IMR-90 (cell line): Measurements from ENCODE around the gene RER1. TPM values are rescaled to one million over a fixed set of nuclear protein-coding genes. Genes with fewer than 3 reads are reported as not detected.

Source experiments
- ATAC-seq: fragments of 200-7000 bp; cut with Tn5 transposase; 2 replicates; pipeline ENCODE4 v1.9.1; 2020; ENCODE audit warnings: low read depth, mild to moderate bottlenecking, moderate library complexity
- BruUV-seq: library from RNA; stranded (reverse); fragments of 400-500 nt; replicated peaks from 2 replicates; lab custom pipeline; 2021; lab: Mats Ljungman, UMichigan
- CTCF ChIA-PET: fragments of 300-600 bp; formaldehyde crosslinking; extraction: SDS; loops from one replicate; lab custom pipeline; 2021; ENCODE audit warnings: antibody characterized with exemption; lab: Yijun Ruan, JAX
- POLR2A ChIA-PET: fragments of 300-600 bp; sonication (Branson Sonifier 250); formaldehyde crosslinking; loops from one replicate; lab custom pipeline; 2022; ENCODE audit warnings: antibody characterized with exemption; ENCODE audit not compliant: unreplicated experiment; lab: Charles Lee
- DNase-seq: peaks from one replicate; pipeline ENCODE4 v3.0.0; 2013
- H2AFZ ChIP-seq: replicated peaks from 2 replicates; pipeline ENCODE3; 2013; ENCODE audit warnings: low read length, mild to moderate bottlenecking; ENCODE audit not compliant: poor library complexity
- H2AK5ac ChIP-seq: 2 replicates; pipeline ENCODE4 v1.6.1; 2013; ENCODE audit warnings: low read depth, low read length, inconsistent platforms
- H2AK9ac ChIP-seq: replicated peaks from 2 replicates; pipeline ENCODE3; 2013; ENCODE audit warnings: mild to moderate bottlenecking, low read depth, low read length, moderate library complexity; ENCODE audit not compliant: poor library complexity
- H2BK120ac ChIP-seq: 2 replicates; pipeline ENCODE4 v1.6.1; 2013; ENCODE audit warnings: low read depth, low read length, inconsistent platforms
- H2BK15ac ChIP-seq: 3 replicates; pipeline ENCODE4 v1.6.1; 2013; ENCODE audit warnings: low read depth, low read length, inconsistent platforms
- H2BK20ac ChIP-seq: 2 replicates; pipeline ENCODE4 v1.6.1; 2013; ENCODE audit warnings: low read depth, mild to moderate bottlenecking, inconsistent platforms, low read length, moderate library complexity
- H2BK5ac ChIP-seq: 2 replicates; pipeline ENCODE4 v1.6.1; 2013; ENCODE audit warnings: mild to moderate bottlenecking, low read depth, low read length, inconsistent platforms; ENCODE audit not compliant: poor library complexity, severe bottlenecking
- H3K14ac ChIP-seq: replicated peaks from 2 replicates; pipeline ENCODE4 v1.6.1; 2013; ENCODE audit warnings: low read depth, low read length, inconsistent platforms
- H3K18ac ChIP-seq: 2 replicates; pipeline ENCODE4 v1.6.1; 2013; ENCODE audit warnings: low read depth, low read length, control low read depth
- H3K23ac ChIP-seq: 2 replicates; pipeline ENCODE4 v1.6.1; 2013; ENCODE audit warnings: low read depth, low read length, inconsistent platforms
- H3K27ac ChIP-seq: 2 replicates; pipeline ENCODE4 v1.5.1; 2013; ENCODE audit warnings: mild to moderate bottlenecking, control low read depth, low read length; ENCODE audit not compliant: insufficient read depth
- H3K27me3 ChIP-seq: 2 replicates; pipeline ENCODE4 v1.6.1; 2013; ENCODE audit warnings: low read length; ENCODE audit not compliant: control insufficient read depth, insufficient read depth
- H3K36me3 ChIP-seq: 2 replicates; pipeline ENCODE4 v1.6.1; 2013; ENCODE audit warnings: low read length, mixed read lengths; ENCODE audit not compliant: control insufficient read depth, insufficient read depth
- H3K4ac ChIP-seq: 2 replicates; pipeline ENCODE4 v1.6.1; 2013; ENCODE audit warnings: low read depth, low read length, inconsistent platforms
- H3K4me1 ChIP-seq: 2 replicates; pipeline ENCODE4 v1.6.1; 2013; ENCODE audit warnings: low read length, mixed read lengths; ENCODE audit not compliant: control insufficient read depth, insufficient read depth
- H3K4me2 ChIP-seq: 2 replicates; pipeline ENCODE4 v1.6.1; 2013; ENCODE audit warnings: low read depth, mild to moderate bottlenecking, control low read depth, low read length, moderate library complexity
- H3K4me3 ChIP-seq: 2 replicates; pipeline ENCODE4 v1.5.1; 2013; ENCODE audit warnings: low read depth, mild to moderate bottlenecking, control low read depth, low read length, moderate library complexity; ENCODE audit not compliant: insufficient read depth
- H3K56ac ChIP-seq: 2 replicates; pipeline ENCODE4 v1.6.1; 2013; ENCODE audit warnings: low read length, inconsistent platforms; ENCODE audit not compliant: insufficient read depth; ENCODE audit errors: extremely low read depth
- H3K79me1 ChIP-seq, 2 experiments: 2 replicates each; pipeline ENCODE4 v1.6.1; 2013; ENCODE audit warnings: low read length in 2 of 2, inconsistent platforms in 1 of 2, low read depth in 1 of 2
- H3K9ac ChIP-seq: 2 replicates; pipeline ENCODE4 v1.6.1; 2013; ENCODE audit warnings: low read depth, low read length, control low read depth
- H3K9me1 ChIP-seq: 2 replicates; pipeline ENCODE4 v1.6.1; 2013; ENCODE audit warnings: low read length, inconsistent platforms; ENCODE audit not compliant: insufficient read depth
- H3K9me3 ChIP-seq: 2 replicates; pipeline ENCODE4 v1.6.1; 2013; ENCODE audit warnings: low read length; ENCODE audit not compliant: control insufficient read depth, insufficient read depth
- H4K20me1 ChIP-seq: 2 replicates; pipeline ENCODE4 v1.6.1; 2013; ENCODE audit warnings: low read length, inconsistent platforms; ENCODE audit not compliant: insufficient read depth
- H4K5ac ChIP-seq: 2 replicates; pipeline ENCODE4 v1.6.1; 2013; ENCODE audit warnings: mild to moderate bottlenecking, low read depth, low read length, control low read depth
- H4K8ac ChIP-seq, 2 experiments: 2 replicates each; pipeline ENCODE4 v1.6.1; 2013; ENCODE audit warnings: low read depth in 2 of 2, low read length in 2 of 2, control low read depth in 1 of 2, inconsistent platforms in 1 of 2
- H4K91ac ChIP-seq: 2 replicates; pipeline ENCODE4 v1.6.1; 2013; ENCODE audit warnings: low read depth, low read length, inconsistent platforms; ENCODE audit not compliant: insufficient read depth
- CEBPB ChIP-seq: IDR thresholded peaks from 2 replicates; pipeline ENCODE4 v1.6.1; 2012; ENCODE audit warnings: low read depth, low read length, improper control_type of control experiment
- CHD1 ChIP-seq: IDR thresholded peaks from 2 replicates; pipeline ENCODE4 v1.6.1; 2012; ENCODE audit warnings: low read depth, low read length, improper control_type of control experiment
- RCOR1 ChIP-seq: IDR thresholded peaks from 2 replicates; pipeline ENCODE4 v1.6.1; 2012; ENCODE audit warnings: mild to moderate bottlenecking, low read length, improper control_type of control experiment; ENCODE audit not compliant: insufficient replicate concordance
- WGBS, 2 experiments: methylation state at CpG; one replicate each; pipeline versions ENCODE4 v1.1.5 to v1.1.7; 2013; ENCODE audit warnings: missing lambda C conversion rate in 2 of 2; ENCODE audit not compliant: insufficient read length in 1 of 2; ENCODE audit errors: extremely low coverage in 2 of 2; 5-methylcytosine and 5-hydroxymethylcytosine counted together
- dilution Hi-C: fragments of 300-500 bp; cut with HindIII; formaldehyde crosslinking; loops from one replicate; pipeline ENCODE4 v1.14.3; 2018; ENCODE audit warnings: low sequenced_read_pairs; ENCODE audit not compliant: unreplicated experiment
- in situ Hi-C: fragments of 300-500 bp; cut with MboI; formaldehyde crosslinking; loops from 3 replicates; pipeline ENCODE4 v1.14.3; 2019; ENCODE audit warnings: low sequenced_read_pairs, inconsistent platforms, mixed read lengths
- intact Hi-C: fragments of 100-400 bp; cut with micrococcal nuclease; formaldehyde crosslinking; loops from 2 replicates; pipeline ENCODE4 v1.10.0; 2022
- polyA plus RNA-seq, 3 experiments: library from polyadenylated mRNA; depleted of rRNA; stranded (reverse); fragments of >200 nt; gene quantifications; 2 replicates each; pipeline ENCODE4 v1.2.3, GENCODE V29; 2012; ENCODE audit warnings: low replicate concordance in 1 of 3
- total RNA-seq: library from RNA; depleted of rRNA; stranded (reverse); fragments of >200 nt; gene quantifications from 2 replicates; pipeline ENCODE4 v1.2.3, GENCODE V29; 2012
- TF ChIP-seq, protein P1 (sequence below): fragments of 150-350 bp; IDR thresholded peaks from 2 replicates; pipeline ENCODE4 v1.6.1; 2017; ENCODE audit warnings: mild to moderate bottlenecking, antibody characterized with exemption, low read length, low read depth

Gene RER1
- total and polyA plus RNA-seq, 2 of the 4 experiments (the other 2 are of a cell fraction) = 47.1 to 240 TPM

GRCh38 chr1:2433196-2433595 is 41.6 kb downstream of the RER1 start:
- no peak overlapping the region for H3K18ac ChIP-seq
- no peak overlapping the region for H3K4ac ChIP-seq
- peaks cover 50% of the 10 kb centered on the region for H3K27me3 ChIP-seq
- H3K4me2 ChIP-seq = no peak overlapping the region
- no peak overlapping the region for H2AK5ac ChIP-seq
- peaks cover 5% of the 10 kb centered on the region; the same call in 1 of the 2 replicates for H3K9me3 ChIP-seq
- no peak overlapping the region for H4K8ac ChIP-seq
- no peaks in the 10 kb centered on the region for H3K79me1 ChIP-seq
- H2BK120ac ChIP-seq = no peak overlapping the region
- ATAC-seq (no peak), DNase-seq (no peak)
- no peak overlapping the region for H2BK20ac ChIP-seq
- no peak overlapping the region for H4K91ac ChIP-seq
- intact Hi-C loops (loop anchor here (5.0 kb wide), 1 partner anchor 114 kb away; no protein-coding TSS in a partner anchor), dilution Hi-C loops (no loop called here), in situ Hi-C loops (loop anchor here (25.0 kb wide), 1 partner anchor 629 kb away; the partner anchor contains the start of gene PRDM16)
- WGBS, 2 experiments = 64% methylated on average over 7 of the region's 13 CpGs; no CpG with 5 or more reads in 1 of the 2 experiments
- POLR2A ChIA-PET = no interaction called here
- no peak overlapping the region for H3K23ac ChIP-seq
- no TSS peak for BruUV-seq
- no peak overlapping the region for H3K4me3 ChIP-seq
- H4K20me1 ChIP-seq = no peaks in the 10 kb centered on the region; the same call in 1 of the 2 replicates
- H3K36me3 ChIP-seq = no peaks in the 10 kb centered on the region
- H3K9me1 ChIP-seq = no peaks in the 10 kb centered on the region
- CTCF ChIA-PET = no interaction called here
- H2AK9ac ChIP-seq = no peak overlapping the region
- no peak overlapping the region for H3K9ac ChIP-seq
- H2AFZ ChIP-seq = no peak overlapping the region
- H4K5ac ChIP-seq = no peak overlapping the region
- no peaks in the 10 kb centered on the region for H3K4me1 ChIP-seq
- TF ChIP-seq RCOR1 = no peak
- TF ChIP-seq, protein P1, sequence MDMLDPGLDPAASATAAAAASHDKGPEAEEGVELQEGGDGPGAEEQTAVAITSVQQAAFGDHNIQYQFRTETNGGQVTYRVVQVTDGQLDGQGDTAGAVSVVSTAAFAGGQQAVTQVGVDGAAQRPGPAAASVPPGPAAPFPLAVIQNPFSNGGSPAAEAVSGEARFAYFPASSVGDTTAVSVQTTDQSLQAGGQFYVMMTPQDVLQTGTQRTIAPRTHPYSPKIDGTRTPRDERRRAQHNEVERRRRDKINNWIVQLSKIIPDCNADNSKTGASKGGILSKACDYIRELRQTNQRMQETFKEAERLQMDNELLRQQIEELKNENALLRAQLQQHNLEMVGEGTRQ = no peak
- TF ChIP-seq CEBPB = no peak
- no peak for TF ChIP-seq CHD1
- H3K27ac ChIP-seq = no peak overlapping the region
- no peak overlapping the region for H3K14ac ChIP-seq
- H3K56ac ChIP-seq = no peak overlapping the region
- H2BK5ac ChIP-seq = no peak overlapping the region
- H2BK15ac ChIP-seq = no peak overlapping the region
